H1 (cell line): ENCODE measurements around the gene ZYG11B. TPM values are rescaled to one million over a fixed set of nuclear protein-coding genes. Genes with fewer than 3 reads are reported as not detected.

Experiments used
- BCL11A ChIP-seq, 2 experiments: IDR thresholded peaks; one replicate each; pipeline ENCODE4 v1.6.1; 2011; ENCODE audit warnings: low read depth in 2 of 2, low read length in 2 of 2, mild to moderate bottlenecking in 2 of 2
- CHD1 ChIP-seq: IDR thresholded peaks from 2 replicates; pipeline ENCODE4 v1.6.1; 2012; ENCODE audit warnings: low read depth, low read length, improper control_type of control experiment
- CHD7 ChIP-seq: fragments of 300-600 bp; sonication (generic); IDR thresholded peaks from 2 replicates; pipeline ENCODE4 v1.7.1; 2012; ENCODE audit warnings: low read length, moderate library complexity, mild to moderate bottlenecking, inconsistent platforms; ENCODE audit not compliant: insufficient replicate concordance
- CTBP2 ChIP-seq: IDR thresholded peaks from 2 replicates; pipeline ENCODE4 v1.7.0; 2011; ENCODE audit warnings: borderline replicate concordance, mild to moderate bottlenecking, moderate library complexity, mixed read lengths, low read length; ENCODE audit not compliant: insufficient read depth, insufficient read length
- SIN3A ChIP-seq, 2 experiments: IDR thresholded peaks in 1 of 2; conservative IDR thresholded peaks in 1 of 2; 2 replicates each; pipeline ENCODE4 v1.6.1; 2011 to 2012; ENCODE audit warnings: low read length in 2 of 2, improper control_type of control experiment in 1 of 2, low read depth in 1 of 2, mild to moderate bottlenecking in 1 of 2
- TCF12 ChIP-seq: IDR thresholded peaks from 2 replicates; pipeline ENCODE4 v1.6.1; 2011; ENCODE audit warnings: low read depth, mild to moderate bottlenecking, low read length
- polyA plus RNA-seq, 7 experiments: library from polyadenylated mRNA; depleted of rRNA in 3 of 7; stranded (reverse) in 5 of 7; unstranded in 2 of 7; fragments of >200 nt in 5 of 7; fragments of 200-250 nt in 2 of 7; gene quantifications; 1 replicate in 5 of 7; 2 replicates in 1 of 7; 4 replicates in 1 of 7; pipeline versions ENCODE4 v1.2.1 to v1.2.3, GENCODE V29; 2011 to 2013; ENCODE audit warnings: missing spikeins in 2 of 7, mixed read lengths in 2 of 7
- total RNA-seq: library from RNA; stranded (reverse); fragmentation: NEBNext Ultra II Directional; extraction: Animal tissue kit (Norgen Biotek cat#: 25700); gene quantifications from 2 replicates; pipeline ENCODE4 v1.2.1, GENCODE V29; 2021

ZYG11B gene
- total and polyA plus RNA-seq, 2 of the 8 experiments (the other 6 are each of a cell fraction or from before 2014, with no cell fraction given): 4.4 to 20.9 TPM

GRCh38 chr1:52684545-52684944 is 41.7 kb upstream of the ZYG11B start (continued):
- no peak for TF ChIP-seq SIN3A (conservative IDR thresholded peaks at IDR 0.05 in 1 of 2, IDR thresholded peaks at IDR 0.05 in 1 of 2; ENCODE audit: low read depth in 1 of 2, low read length in 2 of 2)
- TF ChIP-seq CTBP2: no peak
- TF ChIP-seq CHD7: no peak
- no peak for TF ChIP-seq TCF12
- no peak for TF ChIP-seq CHD1
- no peak for TF ChIP-seq BCL11A (IDR thresholded peaks at IDR 0.05; ENCODE audit: low read depth in 2 of 2, low read length in 2 of 2)
- TF ChIP-seq, all 59 proteins: peak for 0
